GM21576 (cell line): ENCODE results near the gene WDR46.
"Not testable (repeated sequence)": the region's sequence is repeated elsewhere in the genome, so short reads cannot be mapped to it uniquely, and the experiment has no call there.

ENCODE experiments used
- ATAC-seq: cut with Tn5 transposase; IDR thresholded peaks from one replicate; pipeline ENCODE4 v1.9.1; 2021; ENCODE audit warnings: mild to moderate bottlenecking, moderate library complexity; ENCODE audit not compliant: unreplicated experiment

WDR46 gene

GRCh38 chr6:33289784-33290315 lies 811 bp upstream of the WDR46 start:
- no peak for ATAC-seq

GRCh38 chr6:33288141-33288920 lies 708 bp downstream of the WDR46 start:
- no peak for ATAC-seq

GRCh38 chr6:33286946-33287914 lies 1.8 kb downstream of the WDR46 start:
- no peak for ATAC-seq

GRCh38 chr6:33285214-33285613 lies 3.8 kb downstream of the WDR46 start:
- ATAC-seq: not testable (repeated sequence)

GRCh38 chr6:33280539-33280938 lies 8.5 kb downstream of the WDR46 start:
- no peak for ATAC-seq

- ATAC-seq: no peak
Observed at GRCh38 chr6:33279971-33280511, 9.0 kb downstream of the WDR46 start.

- ATAC-seq: no peak
Observed at GRCh38 chr6:33279257-33279695, 9.8 kb downstream of the WDR46 start.

- ATAC-seq: no peak
Observed at GRCh38 chr6:33278810-33279209, 10.2 kb downstream of the WDR46 start.

- no peak for ATAC-seq
Observed at GRCh38 chr6:33278392-33278741, 10.7 kb downstream of the WDR46 start.

- peak; percentile 12 for ATAC-seq
Observed at GRCh38 chr6:33277663-33278391, 11.2 kb downstream of the WDR46 start.

- ATAC-seq: peak; percentile 43
Observed at GRCh38 chr6:33276864-33277662, 12.0 kb downstream of the WDR46 start, which contains the start of gene B3GALT4. TSS of gene B3GALT4 (plus strand) at chr6:33277123. CDS start at chr6:33277420, 297 bp downstream.

- no peak for ATAC-seq
Observed at GRCh38 chr6:33276581-33276863, 12.5 kb downstream of the WDR46 start.

GRCh38 chr6:33275795-33276580 lies 13.1 kb downstream of the WDR46 start:
- not testable (repeated sequence) for ATAC-seq

- no peak for ATAC-seq
Observed at GRCh38 chr6:33273924-33274902, 14.8 kb downstream of the WDR46 start.

- no peak for ATAC-seq
Observed at GRCh38 chr6:33273129-33273923, 15.7 kb downstream of the WDR46 start.

- peak; percentile 2 for ATAC-seq
Observed at GRCh38 chr6:33272275-33273128, 16.5 kb downstream of the WDR46 start.
